Measurements from ENCODE around the gene STAMBP. TPM values are rescaled to one million over a fixed set of nuclear protein-coding genes. Genes with fewer than 3 reads are reported as not detected.

The STAMBP gene
- total RNA-seq, 3 donors from 2014 or later = 26.1 to 32.5 (median 32.4) TPM

- H3K4me1 ChIP-seq = no peaks in the 10 kb centered on the region
- no peaks in the 10 kb centered on the region for H3K36me3 ChIP-seq
- no peaks in the 10 kb centered on the region for H3K9me3 ChIP-seq
- no peak for DNase-seq (ENCODE audit: low spot score in 2 of 2)
- no peak overlapping the region for H3K4me3 ChIP-seq
- TF ChIP-seq POLR2AphosphoS5 (IDR thresholded peaks at IDR 0.05) (no peak), POLR2A (IDR thresholded peaks at IDR 0.05) (no peak), CTCF (IDR thresholded peaks at IDR 0.05) (no peak)
- intact Hi-C loops (cut with DNase I; ENCODE audit: low total_unique reads) = no loop called here
- peaks cover 0 to 4% of the 10 kb centered on the region in 2 donors for H3K27me3 ChIP-seq
- H3K27ac ChIP-seq = no peak overlapping the region
Measured at GRCh38 chr2:73812635-73813034, 16.1 kb upstream of the STAMBP start.

GRCh38 chr2:73818296-73818695 is 10.5 kb upstream of the STAMBP start:
- H3K9me3 ChIP-seq = no peaks in the 10 kb centered on the region
- H3K36me3 ChIP-seq = no peaks in the 10 kb centered on the region
- no peak for TF ChIP-seq POLR2A (IDR thresholded peaks at IDR 0.05)
- no peak for TF ChIP-seq CTCF (IDR thresholded peaks at IDR 0.05)
- TF ChIP-seq POLR2AphosphoS5 (IDR thresholded peaks at IDR 0.05) = no peak
- peaks cover 0 to 4% of the 10 kb centered on the region in 2 donors for H3K27me3 ChIP-seq
- no peaks in the 10 kb centered on the region for H3K4me1 ChIP-seq
- DNase-seq (ENCODE audit: low spot score in 2 of 2) = no peak
- intact Hi-C loops (cut with DNase I; ENCODE audit: low total_unique reads) = no loop called here
- H3K27ac ChIP-seq = no peak overlapping the region
- no peak overlapping the region for H3K4me3 ChIP-seq

- H3K27ac ChIP-seq = no peak overlapping the region
- TF ChIP-seq POLR2A (IDR thresholded peaks at IDR 0.05) = no peak
- TF ChIP-seq CTCF (IDR thresholded peaks at IDR 0.05) = no peak
- TF ChIP-seq POLR2AphosphoS5 (IDR thresholded peaks at IDR 0.05) = no peak
- H3K4me1 ChIP-seq = no peaks in the 10 kb centered on the region
- H3K36me3 ChIP-seq = no peaks in the 10 kb centered on the region
- DNase-seq (ENCODE audit: low spot score in 2 of 2) = no peak
- H3K27me3 ChIP-seq = no peaks in the 10 kb centered on the region
- no peaks in the 10 kb centered on the region for H3K9me3 ChIP-seq
- intact Hi-C loops (cut with DNase I; ENCODE audit: low total_unique reads) = no loop called here
- H3K4me3 ChIP-seq = no peak overlapping the region
Measured at GRCh38 chr2:73821227-73821626, 7.5 kb upstream of the STAMBP start.

GRCh38 chr2:73821669-73822068 is 7.1 kb upstream of the STAMBP start:
- no peaks in the 10 kb centered on the region for H3K36me3 ChIP-seq
- intact Hi-C loops (cut with DNase I; ENCODE audit: low total_unique reads) = no loop called here
- TF ChIP-seq CTCF (IDR thresholded peaks at IDR 0.05) = no peak
- TF ChIP-seq POLR2A (IDR thresholded peaks at IDR 0.05) = no peak
- no peak for TF ChIP-seq POLR2AphosphoS5 (IDR thresholded peaks at IDR 0.05)

GRCh38 chr2:73822276-73822675 is 6.5 kb upstream of the STAMBP start:
- no peaks in the 10 kb centered on the region for H3K36me3 ChIP-seq
- H3K27me3 ChIP-seq = no peaks in the 10 kb centered on the region
- no peaks in the 10 kb centered on the region for H3K4me1 ChIP-seq
- no peaks in the 10 kb centered on the region for H3K9me3 ChIP-seq
- no peak for TF ChIP-seq POLR2A (IDR thresholded peaks at IDR 0.05)
- no peak for TF ChIP-seq CTCF (IDR thresholded peaks at IDR 0.05)
- no peak for TF ChIP-seq POLR2AphosphoS5 (IDR thresholded peaks at IDR 0.05)
- no peak for DNase-seq (ENCODE audit: low spot score in 2 of 2)
- no peak overlapping the region for H3K27ac ChIP-seq
- no peak overlapping the region for H3K4me3 ChIP-seq
- intact Hi-C loops (cut with DNase I; ENCODE audit: low total_unique reads) = no loop called here

More at GRCh38 chr2:73821669-73822068, 7.1 kb upstream of the STAMBP start:
- Histone ChIP-seq H3K27me3 (no peaks in the 10 kb centered on the region), H3K9me3 (no peaks in the 10 kb centered on the region), H3K4me3 (no peak overlapping the region), H3K4me1 (no peaks in the 10 kb centered on the region), H3K27ac (no peak overlapping the region)
- no peak for DNase-seq (ENCODE audit: low spot score in 2 of 2)

Data from breast epithelium (tissue), 4 donors.